Keratinocyte (primary cell): ENCODE data around the gene MME. TPM values are rescaled to one million over a fixed set of nuclear protein-coding genes. Genes with fewer than 3 reads are reported as not detected.

Experiments
- DNase-seq: peaks from one replicate; pipeline ENCODE4 v3.0.0-alpha.2; 2011; ENCODE audit warnings: low read depth, missing footprints, low spot score
- FAIRE-seq: peaks from 2 replicates; lab custom pipeline; 2011; peaks lifted over from hg19 to GRCh38; lab: Jason Lieb, UNC
- H2AFZ ChIP-seq: 2 replicates; pipeline ENCODE4 v1.6.0; 2012; ENCODE audit warnings: low read length, control low read depth, inconsistent platforms; ENCODE audit not compliant: control insufficient read depth
- H3K27ac ChIP-seq: 2 replicates; pipeline ENCODE4 v1.5.1; 2011; ENCODE audit warnings: low read length; ENCODE audit not compliant: control insufficient read depth, insufficient read depth
- H3K27me3 ChIP-seq: 3 replicates; pipeline ENCODE4 v1.6.0; 2011; ENCODE audit warnings: low read length; ENCODE audit not compliant: control insufficient read depth, insufficient read depth; ENCODE audit errors: extremely low read depth
- H3K36me3 ChIP-seq, 2 experiments: 2 replicates in 1 of 2; 3 replicates in 1 of 2; pipeline ENCODE4 v1.5.1; 2011; ENCODE audit warnings: low read length in 2 of 2, mild to moderate bottlenecking in 1 of 2; ENCODE audit not compliant: control insufficient read depth in 2 of 2, insufficient read depth in 2 of 2; ENCODE audit errors: extremely low read depth in 1 of 2
- H3K4me1 ChIP-seq: 3 replicates; pipeline ENCODE4 v1.5.1; 2011; ENCODE audit warnings: low read length; ENCODE audit not compliant: control insufficient read depth, insufficient read depth; ENCODE audit errors: extremely low read depth
- H3K4me2 ChIP-seq: 3 replicates; pipeline ENCODE4 v1.6.0; 2011; ENCODE audit warnings: low read depth, low read length; ENCODE audit not compliant: control insufficient read depth, insufficient read depth; ENCODE audit errors: extremely low read depth
- H3K4me3 ChIP-seq, 3 experiments: fragments of 200-600 bp in 1 of 3; sonication (generic) in 1 of 3; 2 replicates in 2 of 3; 3 replicates in 1 of 3; pipeline ENCODE4 v1.5.1; 2011 to 2016; ENCODE audit warnings: low read length in 3 of 3, mild to moderate bottlenecking in 3 of 3, control low read depth in 2 of 3, inconsistent platforms in 1 of 3, low read depth in 1 of 3, mixed read lengths in 1 of 3, mixed run types in 1 of 3, moderate library complexity in 1 of 3; ENCODE audit not compliant: control insufficient read depth in 2 of 3, insufficient read depth in 2 of 3; ENCODE audit errors: extremely low read depth in 1 of 3
- H3K79me2 ChIP-seq: 2 replicates; pipeline ENCODE4 v1.6.0; 2012; ENCODE audit warnings: low read length; ENCODE audit not compliant: control insufficient read depth, insufficient read depth
- H3K9ac ChIP-seq: 3 replicates; pipeline ENCODE4 v1.6.0; 2011; ENCODE audit warnings: low read length; ENCODE audit not compliant: control insufficient read depth, insufficient read depth; ENCODE audit errors: extremely low read depth
- H3K9me1 ChIP-seq: 3 replicates; pipeline ENCODE4 v1.6.0; 2011; ENCODE audit warnings: low read length; ENCODE audit not compliant: control insufficient read depth, insufficient read depth; ENCODE audit errors: extremely low read depth
- H3K9me3 ChIP-seq: 2 replicates; pipeline ENCODE4 v1.5.1; 2012; ENCODE audit warnings: low read depth, low read length; ENCODE audit not compliant: control insufficient read depth
- H4K20me1 ChIP-seq: 3 replicates; pipeline ENCODE4 v1.6.0; 2011; ENCODE audit warnings: low read length; ENCODE audit not compliant: control insufficient read depth, insufficient read depth; ENCODE audit errors: extremely low read depth
- CTCF ChIP-seq, 3 experiments: IDR thresholded peaks in 1 of 3; conservative IDR thresholded peaks in 1 of 3; optimal IDR thresholded peaks in 1 of 3; 2 replicates in 2 of 3; 3 replicates in 1 of 3; pipeline versions ENCODE3 to v1.5.1; 2011; ENCODE audit warnings: low read length in 3 of 3, mild to moderate bottlenecking in 3 of 3, moderate library complexity in 2 of 3, control low read depth in 1 of 3, inconsistent platforms in 1 of 3; ENCODE audit not compliant: insufficient read depth in 2 of 3; ENCODE audit errors: extremely low read depth in 1 of 3
- EZH2 ChIP-seq: IDR thresholded peaks from one replicate; pipeline ENCODE4 v1.6.1; 2012; ENCODE audit warnings: inconsistent platforms, mild to moderate bottlenecking, low read length, moderate library complexity
- dilution Hi-C: fragments of 300-500 bp; cut with MboI; formaldehyde crosslinking; loops from one replicate; pipeline ENCODE4 v1.7.0; 2020; ENCODE audit warnings: low sequenced_read_pairs; ENCODE audit not compliant: extremely low pct_ligation_motif_present
- polyA plus RNA-seq, 5 experiments: library from polyadenylated mRNA; depleted of rRNA in 3 of 5; stranded (reverse) in 3 of 5; stranded (forward) in 1 of 5; unstranded in 1 of 5; fragments of >200 nt; gene quantifications; 1 replicate in 1 of 5; 2 replicates in 3 of 5; 3 replicates in 1 of 5; pipeline versions ENCODE4 v1.2.1 to v1.2.3, GENCODE V29; 2011 to 2012; ENCODE audit warnings: missing spikeins in 2 of 5, low read depth in 1 of 5, low replicate concordance in 1 of 5

MME gene
- polyA plus RNA-seq, 1 donor (not counting 4 experiments of a cell fraction or from before 2014, with no cell fraction given), result 2.0 TPM

GRCh38 chr3:155076888-155077287 lies 3.2 kb upstream of the MME start:
- Histone ChIP-seq H3K27ac (no peak overlapping the region), H3K4me3 (no peak overlapping the region), H3K9me1 (no peaks in the 10 kb centered on the region), H3K4me1 (peaks cover 5% of the 10 kb centered on the region), H2AFZ (no peak overlapping the region), H4K20me1 (no peaks in the 10 kb centered on the region), H3K36me3 (no peaks in the 10 kb centered on the region), H3K4me2 (no peak overlapping the region), H3K27me3 (peaks cover 30% of the 10 kb centered on the region), H3K9me3 (no peaks in the 10 kb centered on the region), H3K9ac (no peak overlapping the region), H3K79me2 (no peaks in the 10 kb centered on the region)
- no peak for TF ChIP-seq EZH2
- dilution Hi-C loops, result no loop called here
- no peak for FAIRE-seq
- no peak for DNase-seq

GRCh38 chr3:155078711-155079467 lies 1.2 kb upstream of the MME start:
- dilution Hi-C loops, result no loop called here
- no peak for FAIRE-seq
- peak overlapping the region; percentile 69 for H3K4me2 ChIP-seq
- peaks cover 5% of the 10 kb centered on the region for H3K4me1 ChIP-seq
- H3K79me2 ChIP-seq, result no peaks in the 10 kb centered on the region
- TF ChIP-seq EZH2 (peak; percentile 69), CTCF (optimal IDR thresholded peaks at IDR 0.05 in 1 of 3, IDR thresholded peaks at IDR 0.05 in 1 of 3, conservative IDR thresholded peaks at IDR 0.05 in 1 of 3; ENCODE audit: extremely low read depth in 1 of 3, insufficient read depth in 2 of 3, low read length in 3 of 3) (no peak)
- H3K27me3 ChIP-seq, result peaks cover 30% of the 10 kb centered on the region
- no peak for DNase-seq
- no peaks in the 10 kb centered on the region for H3K36me3 ChIP-seq
- H3K9ac ChIP-seq, result no peak overlapping the region
- H2AFZ ChIP-seq, result peak overlapping the region; percentile 56
- no peaks in the 10 kb centered on the region for H4K20me1 ChIP-seq
- no peak overlapping the region for H3K27ac ChIP-seq
- peak overlapping the region in 2 of 3 experiments; percentile 35 to 46 for H3K4me3 ChIP-seq
- no peaks in the 10 kb centered on the region for H3K9me3 ChIP-seq
- H3K9me1 ChIP-seq, result no peaks in the 10 kb centered on the region

- Histone ChIP-seq H3K27me3 (peaks cover 30% of the 10 kb centered on the region), H3K9ac (no peak overlapping the region)
Observed at GRCh38 chr3:155079468-155079745, 712 bp upstream of the MME start.

More at GRCh38 chr3:155079468-155079745, 712 bp upstream of the MME start:
- no peaks in the 10 kb centered on the region for H4K20me1 ChIP-seq
- H3K36me3 ChIP-seq, result no peaks in the 10 kb centered on the region
- TF ChIP-seq EZH2 (no peak), CTCF (optimal IDR thresholded peaks at IDR 0.05 in 1 of 3, IDR thresholded peaks at IDR 0.05 in 1 of 3, conservative IDR thresholded peaks at IDR 0.05 in 1 of 3; ENCODE audit: extremely low read depth in 1 of 3, insufficient read depth in 2 of 3, low read length in 3 of 3) (no peak)
- no peaks in the 10 kb centered on the region for H3K79me2 ChIP-seq
- H3K4me1 ChIP-seq, result peaks cover 5% of the 10 kb centered on the region
- no peak overlapping the region for H3K27ac ChIP-seq
- peak overlapping the region; percentile 42 to 71 (median 67) for H3K4me3 ChIP-seq
- H3K9me1 ChIP-seq, result no peaks in the 10 kb centered on the region
- DNase-seq (no peak), FAIRE-seq (no peak)
- peak overlapping the region; percentile 76 for H3K4me2 ChIP-seq
- H3K9me3 ChIP-seq, result no peaks in the 10 kb centered on the region
- dilution Hi-C loops, result no loop called here
- peak overlapping the region; percentile 79 for H2AFZ ChIP-seq
